GM20431 (cell line): Measurements from ENCODE around the gene PTPRC.

ENCODE experiments used
- in situ Hi-C: fragments of 300-500 bp; cut with MseI, MboI; formaldehyde crosslinking; loops from one replicate; pipeline ENCODE4 v1.15.0; 2020; ENCODE audit warnings: low sequenced_read_pairs; ENCODE audit not compliant: unreplicated experiment

Gene PTPRC

DNA sequence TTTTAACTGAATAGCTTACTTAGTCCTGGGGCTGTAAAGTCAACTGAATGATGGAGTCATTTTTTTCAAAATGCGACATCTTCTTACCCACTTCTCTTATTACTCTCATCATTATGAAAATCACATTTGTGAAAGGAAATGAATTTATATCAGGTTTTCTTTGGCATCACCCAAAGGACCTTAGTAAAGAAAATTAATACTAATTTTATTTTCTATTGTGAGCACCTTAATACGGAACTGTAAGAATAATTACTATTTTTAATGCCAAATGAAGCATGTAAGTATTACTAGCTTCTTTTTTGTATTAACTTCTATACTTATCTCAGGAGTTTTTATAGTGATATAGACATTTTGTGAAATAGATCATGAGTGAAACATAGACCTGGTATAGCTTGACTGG, 30.9 kb downstream of the PTPRC start:
- in situ Hi-C loops, result no loop called here

DNA sequence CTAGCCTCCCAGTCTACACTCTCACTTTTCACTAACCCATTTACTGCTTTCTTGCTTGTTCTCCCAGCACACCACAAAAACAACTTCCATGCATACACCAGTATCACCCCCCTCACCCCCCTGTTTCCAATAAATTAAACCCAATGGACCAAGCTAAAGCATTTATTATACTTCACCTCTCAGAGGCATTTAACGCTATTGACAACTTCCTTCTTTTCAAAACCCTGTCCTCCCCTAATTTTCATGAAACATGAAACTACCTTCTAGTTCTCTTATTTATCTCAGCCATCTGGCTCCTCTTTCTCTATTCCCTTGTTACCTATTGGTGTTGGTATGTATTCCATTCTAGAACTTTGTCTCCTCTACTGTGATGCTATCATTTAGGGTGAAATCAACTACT, 32.3 kb downstream of the PTPRC start:
- in situ Hi-C loops, result no loop called here

DNA sequence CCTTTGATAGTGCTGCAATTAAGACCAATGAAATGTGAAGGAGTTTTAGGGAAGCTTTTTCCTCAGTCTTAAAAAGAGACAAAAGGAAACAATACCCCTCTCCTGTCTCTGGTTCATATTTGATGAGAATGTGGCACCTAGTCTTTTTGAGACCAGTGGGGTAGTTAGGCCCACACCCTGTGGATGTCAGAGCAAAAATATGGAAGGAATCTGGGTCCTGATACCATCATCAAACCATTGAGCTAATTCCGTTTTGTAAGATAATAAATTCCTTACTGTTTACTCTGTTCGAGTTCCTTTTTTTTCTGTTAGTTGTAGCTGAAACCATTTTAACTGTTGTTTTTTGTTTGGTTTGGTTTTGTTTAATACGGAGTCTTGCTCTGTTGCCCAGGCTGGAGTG, 33.3 kb downstream of the PTPRC start:
- in situ Hi-C loops, result no loop called here

DNA sequence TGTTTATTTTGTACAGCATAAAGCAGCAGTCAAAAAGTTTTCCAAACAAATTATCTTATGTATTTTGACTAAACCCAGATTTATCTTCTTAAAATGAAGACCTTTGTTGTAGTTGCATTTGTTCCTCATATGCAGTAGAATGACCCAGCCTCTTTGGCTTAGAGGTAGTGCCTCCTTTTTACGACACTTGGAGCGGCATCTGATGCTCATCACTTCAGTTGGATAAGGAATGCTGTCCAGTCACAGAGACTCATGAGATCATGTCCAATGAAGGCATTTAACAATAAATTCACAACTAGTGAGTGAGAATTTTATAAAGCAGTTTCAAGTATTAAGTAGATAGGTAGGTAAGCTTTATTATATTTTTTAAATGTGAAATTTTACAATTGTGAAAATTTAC, 35.2 kb downstream of the PTPRC start:
- in situ Hi-C loops, result no loop called here

DNA sequence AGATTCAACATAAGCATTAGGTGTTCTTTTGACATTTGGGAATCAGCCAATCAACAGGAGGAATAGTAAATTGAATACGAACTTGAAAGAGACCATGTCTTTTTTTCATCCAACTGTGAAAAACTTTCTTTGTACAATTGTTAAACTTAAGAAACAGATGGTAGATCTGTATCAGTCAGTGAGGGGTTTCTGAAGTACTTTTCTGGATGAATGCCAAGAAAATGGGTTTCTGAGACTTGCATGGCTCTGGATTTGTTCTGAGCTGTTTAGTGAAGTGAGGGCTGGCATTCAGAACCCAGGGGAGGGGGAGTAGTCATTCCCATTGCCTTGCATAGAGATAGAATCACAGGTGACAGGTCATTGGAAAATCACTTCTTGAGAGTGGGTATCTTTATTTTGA, 37.4 kb downstream of the PTPRC start:
- in situ Hi-C loops, result loop anchor here (25.0 kb wide), 1 partner anchor 514 kb away; the partner anchor contains the start of gene NEK7

DNA sequence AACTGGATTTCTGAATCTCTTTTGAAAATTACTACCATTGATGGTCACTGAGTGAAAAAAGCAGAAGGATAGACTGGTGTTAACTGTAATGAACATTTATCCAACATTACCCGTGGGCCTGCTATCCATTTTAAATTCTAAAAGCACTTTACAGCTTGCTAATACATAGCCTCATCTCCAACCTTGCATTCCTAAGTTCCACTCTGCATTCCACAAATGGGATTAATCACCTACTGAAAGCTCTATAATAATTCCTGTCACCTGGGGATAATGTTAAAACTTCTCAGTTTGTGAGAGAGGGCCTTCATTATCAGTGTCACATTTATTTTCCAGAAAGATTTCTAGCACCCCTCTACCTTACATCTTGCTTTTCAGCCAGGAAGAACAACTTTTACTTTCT, 38.2 kb downstream of the PTPRC start:
- in situ Hi-C loops, result loop anchor here (25.0 kb wide), 1 partner anchor 515 kb away; the partner anchor contains the start of gene NEK7

DNA sequence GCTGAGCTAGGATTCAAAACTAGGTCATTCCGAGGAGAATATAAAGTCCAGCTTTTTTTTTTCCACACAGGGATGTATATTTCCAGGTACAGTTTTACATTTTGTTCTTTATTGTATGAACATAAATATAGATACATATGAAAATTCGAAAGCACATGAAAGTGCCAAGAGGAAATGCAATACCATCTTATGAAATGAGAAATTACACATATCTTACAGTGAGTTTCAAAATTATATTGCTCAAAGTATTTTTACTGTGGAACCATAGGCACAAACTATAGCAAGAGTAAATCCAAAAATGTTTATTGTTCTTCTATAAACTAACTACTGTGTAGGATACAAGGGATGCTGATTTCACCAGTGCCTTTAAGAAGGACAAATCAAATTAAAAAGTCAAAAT, 39.0 kb downstream of the PTPRC start:
- in situ Hi-C loops, result loop anchor here (25.0 kb wide), 1 partner anchor 516 kb away; the partner anchor contains the start of gene NEK7

DNA sequence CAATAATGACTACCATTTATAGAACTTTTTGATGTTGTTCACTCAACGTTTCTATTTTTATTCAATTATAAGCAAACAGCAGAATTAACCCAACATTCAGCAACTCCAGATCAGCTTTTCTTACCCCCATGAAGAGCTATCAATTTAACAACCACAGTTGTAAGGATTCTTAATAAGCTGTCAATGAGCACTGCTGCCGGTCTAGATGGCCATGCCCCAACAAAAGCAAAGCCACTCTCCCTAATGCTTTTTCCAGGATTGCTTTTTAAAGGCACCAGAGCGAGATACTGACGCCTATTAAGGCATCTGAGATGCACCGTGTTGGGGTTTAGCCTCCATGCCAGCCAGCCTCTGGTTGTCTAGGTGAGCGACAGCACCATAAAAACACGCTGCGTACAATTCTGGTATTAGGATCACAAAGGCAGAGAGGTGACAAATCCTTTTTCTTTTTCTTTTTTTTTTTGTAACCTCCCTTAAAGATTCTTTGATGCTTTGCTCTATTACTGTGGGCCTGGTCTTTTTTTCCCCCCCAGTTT, 39.5 kb downstream of the PTPRC start:
- in situ Hi-C loops, result loop anchor here (25.0 kb wide), 1 partner anchor 516 kb away; the partner anchor contains the start of gene NEK7

DNA sequence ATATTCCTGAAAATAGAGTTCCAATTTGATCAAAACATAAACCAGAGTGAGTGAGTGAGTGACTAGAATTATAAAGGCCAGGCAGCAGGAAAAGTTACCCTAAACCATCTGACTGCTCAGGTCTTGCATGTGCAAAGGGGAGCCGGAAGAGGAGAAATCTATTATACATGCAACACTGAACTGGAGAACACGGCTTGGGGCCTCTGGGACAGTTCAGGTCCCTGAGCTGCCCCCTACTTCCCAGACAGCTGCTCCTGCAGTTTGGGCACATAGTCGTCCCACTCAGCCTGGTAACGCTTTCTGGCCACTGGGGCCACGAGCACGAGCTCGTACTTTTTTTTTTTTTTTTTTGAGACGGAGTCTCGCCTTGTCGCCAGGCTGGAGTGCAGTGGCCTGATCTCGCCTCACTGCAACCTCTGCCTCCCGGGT, 40.1 kb downstream of the PTPRC start:
- in situ Hi-C loops, result loop anchor here (25.0 kb wide), 1 partner anchor 517 kb away; the partner anchor contains the start of gene NEK7

DNA sequence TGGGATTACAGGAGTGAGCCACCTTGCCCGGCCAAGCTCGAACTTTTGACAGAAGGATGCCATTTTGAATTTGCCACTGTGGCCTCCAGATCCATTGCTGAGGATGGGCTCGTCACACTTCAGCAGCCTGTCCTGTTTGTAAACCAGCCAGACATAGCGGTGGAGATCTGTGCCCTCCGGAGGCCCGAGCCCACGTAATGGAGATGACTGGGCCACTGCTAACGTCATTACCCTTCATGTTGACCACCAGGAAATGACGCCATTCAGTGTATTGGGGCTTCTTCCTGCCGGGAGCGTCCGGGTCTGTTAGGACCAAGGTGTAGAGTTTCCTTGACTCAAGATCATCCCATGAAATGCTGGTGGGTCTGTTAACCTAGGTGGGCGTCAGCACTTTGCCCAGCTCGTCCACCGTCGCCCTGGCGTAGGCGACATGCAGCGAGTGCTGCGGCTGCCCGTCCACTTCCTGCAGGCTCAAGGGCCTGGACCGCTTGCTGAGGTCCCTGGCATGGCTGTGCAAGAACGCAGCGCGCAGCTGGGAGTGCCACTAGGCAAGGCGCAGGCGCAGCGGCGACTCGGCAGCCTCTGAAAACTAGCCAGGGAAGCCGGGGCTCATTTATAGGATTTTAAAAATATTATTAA, 40.8 kb downstream of the PTPRC start:
- in situ Hi-C loops, result loop anchor here (25.0 kb wide), 1 partner anchor 517 kb away; the partner anchor contains the start of gene NEK7

DNA sequence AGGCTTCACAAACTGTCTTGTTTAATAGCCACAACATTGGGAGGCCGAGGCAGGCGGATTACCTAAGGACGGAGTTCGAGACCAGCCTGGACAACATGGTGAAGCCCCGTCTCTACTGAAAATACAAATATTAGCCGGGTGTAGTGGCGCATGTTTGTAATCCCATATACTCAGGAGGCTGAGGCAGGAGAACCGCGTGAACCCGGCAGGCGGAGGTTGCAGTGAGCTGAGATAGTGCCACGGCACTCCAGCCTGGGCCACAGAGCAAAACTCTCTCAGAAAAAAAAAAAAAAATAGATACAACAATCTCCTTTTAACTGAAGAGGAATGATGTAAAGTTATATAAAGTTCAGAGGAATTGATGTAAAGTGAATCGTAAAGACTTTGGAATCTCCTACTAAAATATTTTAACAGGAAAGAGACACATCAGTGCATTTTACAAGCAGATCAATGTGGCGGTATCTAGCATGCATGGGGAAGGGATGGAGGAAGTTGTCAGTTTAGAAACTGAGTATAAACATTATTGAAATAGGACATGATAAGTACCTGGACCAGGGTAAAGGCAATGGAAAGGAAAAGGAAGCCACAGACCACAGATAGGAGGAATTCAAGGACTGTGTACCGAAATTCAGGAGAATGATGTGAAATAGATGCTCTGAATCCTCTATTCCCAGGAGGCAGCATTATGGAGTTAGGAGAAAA, 41.5 kb downstream of the PTPRC start:
- in situ Hi-C loops, result loop anchor here (25.0 kb wide), 1 partner anchor 518 kb away; the partner anchor contains the start of gene NEK7

DNA sequence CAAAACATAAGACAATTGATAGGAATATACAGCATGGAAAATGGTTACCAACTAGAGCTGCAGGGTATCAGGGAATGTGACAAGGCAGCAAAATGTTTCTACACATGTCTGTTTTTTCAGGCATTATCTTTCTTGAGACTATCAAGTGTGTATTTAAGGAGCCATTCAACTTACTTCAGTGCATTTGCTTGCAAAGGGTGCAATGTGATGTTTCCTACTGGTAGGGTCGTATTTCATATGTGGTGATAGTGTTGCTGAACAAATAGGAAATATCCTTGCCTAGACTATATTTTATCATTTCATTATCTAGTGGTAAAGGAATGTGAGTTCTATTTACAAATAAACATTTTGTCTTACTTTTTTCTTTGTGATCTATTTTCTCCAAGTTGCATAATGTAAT, 42.4 kb downstream of the PTPRC start:
- in situ Hi-C loops, result loop anchor here (25.0 kb wide), 1 partner anchor 519 kb away; the partner anchor contains the start of gene NEK7

DNA sequence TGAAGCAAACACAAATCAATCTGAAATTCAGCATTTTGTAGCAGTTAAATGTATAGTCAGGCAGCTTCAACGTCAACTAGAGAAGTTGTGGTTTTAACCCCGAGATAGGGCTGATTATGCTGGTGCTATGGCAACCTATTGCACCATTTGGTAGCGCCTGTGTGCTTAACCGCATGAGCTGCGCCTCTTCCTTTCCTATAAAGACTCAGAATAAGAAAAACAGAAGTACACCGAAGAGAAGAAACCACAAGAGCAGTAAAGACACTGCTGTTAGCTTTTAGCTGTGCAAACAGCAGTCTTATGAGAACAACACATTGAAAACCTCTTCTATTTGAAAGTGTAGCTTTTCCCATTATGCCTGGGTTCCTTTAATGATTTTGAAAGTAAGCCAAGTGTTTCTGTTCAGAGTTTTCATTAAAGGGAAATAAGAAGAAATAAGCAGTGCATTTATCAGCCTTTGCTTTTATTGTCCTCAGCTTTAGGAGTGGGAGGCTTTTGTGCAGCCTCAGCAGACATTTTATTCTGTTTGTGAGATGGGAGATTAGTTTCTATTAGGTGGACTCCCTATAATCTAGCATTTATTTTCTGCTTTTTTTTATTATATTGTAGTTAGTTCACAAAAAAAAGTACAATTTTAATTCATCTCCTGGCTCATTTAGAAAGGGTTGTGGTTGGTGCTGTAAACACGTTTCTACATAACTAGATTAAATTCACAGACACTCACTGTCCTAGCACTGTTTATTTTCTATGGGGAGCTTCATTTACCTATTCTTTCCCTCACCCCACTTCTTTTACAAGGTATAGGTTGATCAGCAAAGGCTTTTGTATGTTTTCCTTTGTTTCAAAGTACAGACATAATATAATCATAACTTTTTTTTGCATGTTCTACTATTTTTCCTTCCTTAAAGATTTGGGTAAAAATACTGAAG, 43.3 kb downstream of the PTPRC start:
- in situ Hi-C loops, result loop anchor here (25.0 kb wide), 1 partner anchor 520 kb away; the partner anchor contains the start of gene NEK7

DNA sequence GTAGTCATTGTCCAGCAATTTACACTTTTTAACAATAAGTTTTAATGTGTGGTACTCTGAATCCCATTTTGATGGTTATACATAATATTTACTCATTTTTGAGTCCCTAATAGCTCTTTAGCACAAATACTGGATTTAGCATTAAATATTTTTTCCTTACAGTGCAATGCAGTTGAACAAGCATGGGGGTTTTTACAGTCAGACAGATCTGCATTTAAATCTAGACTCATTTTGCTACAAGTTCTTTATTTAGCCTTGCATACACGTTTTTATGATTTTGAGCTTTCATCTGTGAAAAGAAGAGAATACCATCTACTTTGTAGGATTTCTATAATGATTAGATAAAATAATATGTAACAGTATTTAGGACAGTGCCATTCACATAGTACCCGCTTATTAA, 44.0 kb downstream of the PTPRC start:
- in situ Hi-C loops, result loop anchor here (25.0 kb wide), 1 partner anchor 521 kb away; the partner anchor contains the start of gene NEK7

DNA sequence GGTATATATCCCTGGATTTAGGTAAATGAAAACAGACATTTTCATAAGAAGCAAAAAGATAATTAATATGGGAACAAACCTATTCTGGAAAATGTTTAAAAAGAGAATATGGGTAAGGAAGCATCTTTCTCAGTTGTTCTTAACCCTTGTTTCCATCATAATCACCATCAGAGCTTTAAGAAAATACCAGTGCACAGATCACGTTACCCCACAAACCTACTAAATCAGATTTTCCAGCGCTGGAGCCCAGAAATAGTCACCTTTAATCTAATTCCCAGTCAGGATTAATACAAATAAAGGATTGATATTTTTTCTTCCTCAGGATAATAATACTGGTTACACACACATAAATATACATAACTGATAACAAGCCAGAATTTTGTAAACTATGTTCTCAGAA, 44.6 kb downstream of the PTPRC start:
- in situ Hi-C loops, result loop anchor here (25.0 kb wide), 1 partner anchor 521 kb away; the partner anchor contains the start of gene NEK7

DNA sequence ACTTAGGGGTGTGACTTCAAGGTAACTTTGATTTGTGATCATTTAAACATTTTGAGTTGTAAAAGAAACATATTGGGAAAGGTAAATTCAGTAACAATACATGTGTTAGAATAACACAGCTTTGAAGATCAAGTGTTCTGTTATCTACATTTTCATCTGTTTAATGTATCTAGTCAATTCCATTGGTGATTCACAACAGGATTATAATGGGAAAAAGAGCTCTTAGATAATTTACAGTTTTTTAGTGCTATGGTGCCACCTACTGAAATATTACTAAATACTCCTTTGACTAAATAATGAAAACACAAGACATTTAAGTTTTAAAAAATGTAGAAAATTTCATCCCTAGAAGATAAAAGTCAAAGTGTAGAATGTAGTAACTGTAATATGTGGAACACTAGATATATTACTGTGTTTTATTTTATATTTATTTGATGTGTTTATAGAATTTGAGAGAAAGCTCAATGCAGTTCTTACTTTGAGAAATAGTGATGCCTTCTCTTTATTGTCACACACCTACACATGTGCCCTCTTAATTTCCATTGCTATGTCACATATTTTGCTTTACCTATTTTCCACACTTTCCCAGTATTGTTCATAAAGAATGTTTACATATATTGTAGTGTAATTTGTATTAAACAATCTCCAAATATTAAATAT, 47.4 kb downstream of the PTPRC start:
- in situ Hi-C loops, result loop anchor here (25.0 kb wide), 1 partner anchor 524 kb away; the partner anchor contains the start of gene NEK7

DNA sequence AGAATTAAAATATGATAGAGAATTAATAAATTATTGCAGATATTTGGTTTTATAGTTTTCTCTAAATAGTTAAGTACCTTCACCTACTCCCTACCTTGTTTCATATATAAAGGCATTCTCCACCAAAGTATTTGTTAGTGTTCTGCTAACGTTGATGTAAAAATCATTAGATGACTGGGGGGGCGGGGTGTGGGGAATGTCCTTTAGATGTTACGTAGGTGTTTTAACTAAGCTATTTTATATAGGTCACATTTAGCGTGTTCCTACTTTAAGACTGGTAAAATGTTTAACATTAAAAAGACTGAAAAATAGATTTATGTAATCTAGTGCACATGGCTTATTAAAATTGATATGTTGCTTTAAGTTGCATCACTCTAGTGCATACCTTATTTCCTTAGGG, 48.6 kb downstream of the PTPRC start:
- in situ Hi-C loops, result loop anchor here (25.0 kb wide), 1 partner anchor 525 kb away; the partner anchor contains the start of gene NEK7

DNA sequence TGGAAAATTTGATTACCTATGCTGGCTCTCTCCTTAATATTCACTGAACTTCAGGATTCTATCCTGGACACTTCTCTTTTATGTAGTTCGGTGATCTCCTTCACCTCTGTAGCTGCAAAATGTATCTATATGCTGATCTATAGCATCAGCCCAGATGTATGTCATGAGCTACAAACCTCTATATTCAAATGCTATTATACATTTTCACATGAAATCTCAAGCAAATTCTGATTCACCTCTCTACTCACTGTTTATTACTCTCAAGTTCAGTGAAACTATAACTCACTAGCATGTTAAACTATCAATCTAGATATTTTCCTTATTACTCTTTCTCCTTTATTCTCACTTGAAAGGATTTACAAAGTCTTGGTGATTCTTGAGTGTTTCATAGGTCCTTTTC, 52.2 kb downstream of the PTPRC start:
- in situ Hi-C loops, result loop anchor here (25.0 kb wide), 1 partner anchor 529 kb away; the partner anchor contains the start of gene NEK7

DNA sequence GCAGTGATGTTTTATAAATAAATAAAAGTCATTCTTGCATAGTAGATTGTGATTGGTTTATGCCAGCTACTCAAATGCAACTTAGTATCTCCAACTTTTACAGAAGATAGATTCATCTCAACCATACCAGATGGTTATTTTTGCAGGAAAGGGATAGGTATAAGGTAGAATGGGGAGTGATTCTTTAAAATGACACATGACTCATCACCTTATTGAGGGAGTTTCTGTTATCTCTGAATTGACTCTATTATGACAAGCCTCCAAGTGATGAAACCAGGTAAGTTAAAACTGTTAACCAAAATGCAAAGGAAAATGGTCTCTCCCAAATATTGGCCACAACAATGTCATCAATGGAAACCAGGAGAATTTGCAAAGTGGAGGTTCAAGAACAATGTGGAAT, 54.5 kb downstream of the PTPRC start:
- in situ Hi-C loops, result loop anchor here (25.0 kb wide), 1 partner anchor 531 kb away; the partner anchor contains the start of gene NEK7
